ENCODE measurements around the gene HYAL3.
"Not testable (repeated sequence)": the region's sequence is repeated elsewhere in the genome, so short reads cannot be mapped to it uniquely, and the experiment has no call there.

HYAL3 gene

GRCh38 chr3:50314342-50314741 is 15.1 kb upstream of the HYAL3 start:
- TF ChIP-seq, protein P1, sequence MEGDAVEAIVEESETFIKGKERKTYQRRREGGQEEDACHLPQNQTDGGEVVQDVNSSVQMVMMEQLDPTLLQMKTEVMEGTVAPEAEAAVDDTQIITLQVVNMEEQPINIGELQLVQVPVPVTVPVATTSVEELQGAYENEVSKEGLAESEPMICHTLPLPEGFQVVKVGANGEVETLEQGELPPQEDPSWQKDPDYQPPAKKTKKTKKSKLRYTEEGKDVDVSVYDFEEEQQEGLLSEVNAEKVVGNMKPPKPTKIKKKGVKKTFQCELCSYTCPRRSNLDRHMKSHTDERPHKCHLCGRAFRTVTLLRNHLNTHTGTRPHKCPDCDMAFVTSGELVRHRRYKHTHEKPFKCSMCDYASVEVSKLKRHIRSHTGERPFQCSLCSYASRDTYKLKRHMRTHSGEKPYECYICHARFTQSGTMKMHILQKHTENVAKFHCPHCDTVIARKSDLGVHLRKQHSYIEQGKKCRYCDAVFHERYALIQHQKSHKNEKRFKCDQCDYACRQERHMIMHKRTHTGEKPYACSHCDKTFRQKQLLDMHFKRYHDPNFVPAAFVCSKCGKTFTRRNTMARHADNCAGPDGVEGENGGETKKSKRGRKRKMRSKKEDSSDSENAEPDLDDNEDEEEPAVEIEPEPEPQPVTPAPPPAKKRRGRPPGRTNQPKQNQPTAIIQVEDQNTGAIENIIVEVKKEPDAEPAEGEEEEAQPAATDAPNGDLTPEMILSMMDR (IDR thresholded peaks at IDR 0.05; ENCODE audit: low read depth, low read length), result no peak

DNA sequence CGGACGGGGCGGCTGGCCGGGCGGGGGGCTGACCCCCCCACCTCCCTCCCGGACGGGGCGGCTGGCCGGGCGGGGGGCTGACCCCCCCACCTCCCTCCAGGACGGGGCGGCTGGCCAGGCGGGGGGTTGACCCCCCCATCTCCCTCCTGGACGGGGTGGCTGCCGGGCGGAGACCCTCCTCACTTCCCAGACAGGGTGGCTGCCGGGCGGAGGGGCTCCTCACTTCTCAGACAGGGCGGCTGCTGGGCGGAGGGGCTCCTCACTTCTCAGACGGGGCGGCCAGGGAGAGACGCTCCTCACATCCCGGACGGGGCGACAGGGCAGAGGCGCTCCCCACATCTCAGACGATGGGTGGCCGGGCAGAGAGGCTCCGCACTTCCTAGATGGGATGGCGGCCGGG is 12.8 kb upstream of the HYAL3 start:
- not testable (repeated sequence) for H3K4me3 ChIP-seq (ENCODE audit: low read depth, low read length)

More at GRCh38 chr3:50314342-50314741, 15.1 kb upstream of the HYAL3 start:
- H3K4me3 ChIP-seq (ENCODE audit: low read depth, low read length), result no peak overlapping the region

- TF ChIP-seq, protein P1 (IDR thresholded peaks at IDR 0.05; ENCODE audit: low read depth, low read length), result no peak
- H3K4me3 ChIP-seq (ENCODE audit: low read depth, low read length), result no peak overlapping the region
Observed at GRCh38 chr3:50304601-50305000, 5.4 kb upstream of the HYAL3 start.

DNA sequence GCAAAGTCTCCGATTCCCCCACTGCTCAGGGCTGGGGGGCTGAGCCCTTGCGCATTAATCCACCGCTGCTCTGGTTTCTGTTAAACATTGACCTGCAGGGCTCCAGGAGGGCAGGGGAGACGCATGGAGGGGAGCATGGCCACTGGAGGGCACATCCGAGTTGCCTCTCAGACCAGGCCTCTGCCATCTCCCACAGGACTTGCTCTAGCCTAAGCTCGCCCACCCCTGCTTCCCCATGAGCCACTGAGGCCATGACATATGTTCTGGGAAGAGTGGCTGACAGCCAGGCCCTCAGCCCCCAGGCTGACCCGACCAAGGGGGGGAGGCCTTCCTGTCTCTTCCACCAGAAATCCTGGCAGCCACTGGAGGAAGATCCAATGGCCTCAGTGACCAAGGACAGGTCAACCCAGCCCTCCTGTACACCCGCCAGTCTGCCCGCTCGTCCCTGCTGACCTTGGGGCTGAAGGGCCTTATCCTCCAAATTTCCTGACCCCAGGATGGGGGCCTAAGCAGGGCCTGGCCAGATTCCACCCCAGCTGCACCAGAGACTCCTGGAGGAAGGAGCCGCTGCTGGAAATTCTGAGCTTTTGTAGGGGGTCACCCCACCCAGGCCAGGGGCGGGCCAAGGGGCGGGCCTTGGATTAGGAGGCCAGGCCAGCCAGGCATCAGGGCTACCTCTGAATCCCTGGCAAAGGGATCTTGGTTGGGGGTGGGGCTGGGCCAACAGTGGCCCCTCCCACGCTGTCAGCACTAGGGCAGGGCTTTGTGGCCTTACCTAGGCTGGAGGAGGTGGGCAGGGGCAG is 4.0 kb upstream of the HYAL3 start, which contains the start of gene HYAL1:
Gene HYAL1 (minus strand): TSS at position 562 of the 803 bp plus-strand sequence. CDS start 618 bp downstream, outside the sequence.
- no peak within 1 kb of the TSS for H3K4me3 ChIP-seq (ENCODE audit: low read depth, low read length)
- TF ChIP-seq, protein P1 (IDR thresholded peaks at IDR 0.05; ENCODE audit: low read depth, low read length), result no peak

GRCh38 chr3:50302095-50303012 is 3.1 kb upstream of the HYAL3 start:
- H3K4me3 ChIP-seq (ENCODE audit: low read depth, low read length), result no peak overlapping the region

GRCh38 chr3:50300681-50301254 is 1.6 kb upstream of the HYAL3 start:
- no peak overlapping the region for H3K4me3 ChIP-seq (ENCODE audit: low read depth, low read length)
- TF ChIP-seq, protein P1 (IDR thresholded peaks at IDR 0.05; ENCODE audit: low read depth, low read length), result no peak

More at GRCh38 chr3:50302095-50303012, 3.1 kb upstream of the HYAL3 start:
- TF ChIP-seq, protein P1 (IDR thresholded peaks at IDR 0.05; ENCODE audit: low read depth, low read length), result no peak

GRCh38 chr3:50299929-50300680 is 900 bp upstream of the HYAL3 start:
- H3K4me3 ChIP-seq (ENCODE audit: low read depth, low read length), result peak overlapping the region; percentile 64
- TF ChIP-seq, protein P1 (IDR thresholded peaks at IDR 0.05; ENCODE audit: low read depth, low read length), result no peak
